AG04449 (cell line): ENCODE measurements around the gene CFAP53.

Source experiments
- CTCF ChIA-PET: fragments of 350-600 bp; formaldehyde crosslinking; extraction: SDS; loops from one replicate; lab custom pipeline; 2021; ENCODE audit warnings: antibody characterized with exemption; lab: Yijun Ruan, JAX
- POLR2A ChIA-PET: fragments of 400-600, 350-600 bp; formaldehyde crosslinking; extraction: SDS; loops from one replicate; lab custom pipeline; 2020; ENCODE audit warnings: antibody characterized with exemption, inconsistent platforms; lab: Yijun Ruan, JAX
- DNase-seq: peaks from one replicate; pipeline ENCODE4 v3.0.0-alpha.2; 2010; ENCODE audit warnings: low read depth, low spot score
- H3K4me3 ChIP-seq: 2 replicates; pipeline ENCODE4 v1.5.1; 2011; ENCODE audit warnings: low read depth, mild to moderate bottlenecking, control low read depth, low read length
- TF ChIP-seq, protein P1 (sequence below): IDR thresholded peaks from one replicate; pipeline ENCODE4 v1.5.1; 2011; ENCODE audit warnings: mild to moderate bottlenecking, moderate library complexity, low read length, control low read depth, inconsistent platforms; ENCODE audit not compliant: insufficient read depth; ENCODE audit errors: missing control alignments

CFAP53 gene

DNA sequence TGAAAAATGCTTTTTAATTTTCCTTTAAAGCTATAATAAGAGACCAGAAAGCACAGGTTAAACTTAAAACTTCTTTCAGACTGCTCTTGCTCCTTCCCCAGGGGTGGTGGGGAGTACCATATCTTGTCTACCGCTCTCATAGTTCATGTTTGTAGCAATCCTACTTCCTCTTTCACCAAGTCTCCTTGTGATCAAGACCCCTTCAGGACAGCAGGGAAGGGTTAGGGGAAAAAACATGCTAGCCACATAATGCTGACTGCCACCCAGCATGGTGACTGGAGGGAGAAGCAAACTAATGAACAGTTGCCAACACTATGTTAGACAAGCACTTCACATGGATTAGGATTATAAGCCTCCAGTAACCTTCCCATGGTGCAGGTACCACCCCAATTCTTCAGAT is 79.9 kb downstream of the CFAP53 start:
- POLR2A ChIA-PET = no interaction called here
- no peak overlapping the region for H3K4me3 ChIP-seq
- TF ChIP-seq, protein P1, sequence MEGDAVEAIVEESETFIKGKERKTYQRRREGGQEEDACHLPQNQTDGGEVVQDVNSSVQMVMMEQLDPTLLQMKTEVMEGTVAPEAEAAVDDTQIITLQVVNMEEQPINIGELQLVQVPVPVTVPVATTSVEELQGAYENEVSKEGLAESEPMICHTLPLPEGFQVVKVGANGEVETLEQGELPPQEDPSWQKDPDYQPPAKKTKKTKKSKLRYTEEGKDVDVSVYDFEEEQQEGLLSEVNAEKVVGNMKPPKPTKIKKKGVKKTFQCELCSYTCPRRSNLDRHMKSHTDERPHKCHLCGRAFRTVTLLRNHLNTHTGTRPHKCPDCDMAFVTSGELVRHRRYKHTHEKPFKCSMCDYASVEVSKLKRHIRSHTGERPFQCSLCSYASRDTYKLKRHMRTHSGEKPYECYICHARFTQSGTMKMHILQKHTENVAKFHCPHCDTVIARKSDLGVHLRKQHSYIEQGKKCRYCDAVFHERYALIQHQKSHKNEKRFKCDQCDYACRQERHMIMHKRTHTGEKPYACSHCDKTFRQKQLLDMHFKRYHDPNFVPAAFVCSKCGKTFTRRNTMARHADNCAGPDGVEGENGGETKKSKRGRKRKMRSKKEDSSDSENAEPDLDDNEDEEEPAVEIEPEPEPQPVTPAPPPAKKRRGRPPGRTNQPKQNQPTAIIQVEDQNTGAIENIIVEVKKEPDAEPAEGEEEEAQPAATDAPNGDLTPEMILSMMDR = no peak
- CTCF ChIA-PET = no interaction called here
- DNase-seq = no peak

DNA sequence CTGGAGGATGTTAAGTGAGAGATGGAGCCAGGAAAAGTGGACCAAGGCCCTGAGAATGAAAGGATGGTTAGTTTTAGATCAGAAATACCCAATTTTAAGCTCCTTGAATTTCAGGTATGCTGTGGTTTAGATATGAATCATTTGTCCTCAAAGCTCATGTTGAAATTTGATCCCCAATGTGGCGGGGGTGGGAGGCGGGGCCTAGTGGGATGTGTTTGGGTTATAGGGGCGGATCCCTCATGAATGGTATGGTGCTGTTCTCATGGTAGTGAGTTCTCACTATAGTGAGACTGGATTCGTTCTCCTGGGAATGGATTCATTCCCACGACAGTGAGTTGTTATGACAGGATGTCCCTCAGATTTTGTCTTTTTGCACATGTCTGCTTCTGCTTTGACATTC is 82.7 kb downstream of the CFAP53 start:
- TF ChIP-seq, protein P1 = no peak
- ChIA-PET POLR2A (no interaction called here), CTCF (interaction anchor here (1.0 kb wide), 1 partner anchor 246 kb away, joined by 3 read pairs; no protein-coding TSS in a partner anchor)
- no peak overlapping the region for H3K4me3 ChIP-seq
- no peak for DNase-seq

- DNase-seq = no peak
- no peak overlapping the region for H3K4me3 ChIP-seq
- ChIA-PET POLR2A (no interaction called here), CTCF (no interaction called here)
- TF ChIP-seq, protein P1 = no peak
These were observed 83.8 kb downstream of the CFAP53 start for GRCh38 chr18:50182511-50182910.

GRCh38 chr18:50181590-50181989 is 84.7 kb downstream of the CFAP53 start:
- ChIA-PET POLR2A (no interaction called here), CTCF (no interaction called here)
- DNase-seq = no peak
- TF ChIP-seq, protein P1 = no peak
- H3K4me3 ChIP-seq = no peak overlapping the region

GRCh38 chr18:50179465-50179864 is 86.8 kb downstream of the CFAP53 start:
- ChIA-PET CTCF (no interaction called here), POLR2A (no interaction called here)
- DNase-seq = no peak
- TF ChIP-seq, protein P1 = no peak
- no peak overlapping the region for H3K4me3 ChIP-seq

DNA sequence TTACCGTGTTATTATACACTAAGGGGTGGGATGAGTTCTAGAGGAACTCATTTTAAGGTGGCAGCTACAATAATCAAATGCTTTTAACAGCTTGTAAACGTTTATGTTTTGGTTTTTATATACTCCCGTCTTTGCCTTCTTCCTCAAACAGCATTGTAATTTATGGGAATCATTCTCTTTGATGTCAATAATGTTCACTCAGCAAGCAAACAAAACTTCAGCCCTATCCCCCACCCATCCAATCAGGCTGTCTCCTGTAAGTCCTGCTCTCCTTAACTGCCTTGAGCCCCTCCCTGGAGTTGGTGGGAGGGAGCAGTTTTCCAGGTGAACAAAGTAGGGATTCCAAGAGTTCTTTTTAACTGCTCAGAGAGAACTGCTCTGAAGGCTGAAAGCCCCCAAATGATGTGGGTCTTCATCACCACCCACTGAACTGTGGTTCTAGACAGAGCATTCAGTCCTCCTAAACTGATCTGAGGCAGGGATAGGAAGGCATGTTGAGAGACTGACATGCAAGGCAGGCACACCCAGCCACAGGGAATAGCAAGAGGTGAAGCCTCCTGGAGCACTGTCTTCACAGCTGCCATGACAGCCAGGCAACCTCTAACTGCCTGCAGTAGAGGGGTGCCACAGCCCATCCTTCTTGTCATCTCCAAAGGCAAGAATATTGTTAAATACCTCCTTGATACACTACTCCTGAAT is 88.9 kb downstream of the CFAP53 start:
- DNase-seq = no peak
- POLR2A ChIA-PET = no interaction called here
- TF ChIP-seq, protein P1 = no peak
- no peak overlapping the region for H3K4me3 ChIP-seq
- CTCF ChIA-PET = no interaction called here
